Subcutaneous abdominal adipose tissue (tissue), 5 donors: ENCODE results near the gene GPR25.

Source experiments
- H3K27ac ChIP-seq: one replicate; pipeline ENCODE4 v1.7.0; 2013; ENCODE audit warnings: low read depth, mild to moderate bottlenecking, inconsistent platforms, low read length, moderate library complexity
- H3K27me3 ChIP-seq, 5 donors: one replicate each; pipeline ENCODE4 v1.7.0; 2013; ENCODE audit warnings: low read length in 5 of 5, inconsistent platforms in 1 of 5; ENCODE audit not compliant: control insufficient read depth in 5 of 5, insufficient read depth in 4 of 5
- H3K36me3 ChIP-seq, 5 donors: one replicate each; pipeline ENCODE4 v1.7.0; 2013; ENCODE audit warnings: low read length in 5 of 5; ENCODE audit not compliant: control insufficient read depth in 5 of 5, insufficient read depth in 5 of 5
- H3K4me1 ChIP-seq, 5 donors: one replicate each; pipeline ENCODE4 v1.7.0; 2013; ENCODE audit warnings: low read length in 5 of 5, mild to moderate bottlenecking in 3 of 5, moderate library complexity in 1 of 5; ENCODE audit not compliant: control insufficient read depth in 5 of 5, insufficient read depth in 5 of 5
- H3K4me3 ChIP-seq, 5 donors: one replicate each; pipeline ENCODE4 v1.7.0; 2013; ENCODE audit warnings: low read length in 5 of 5, low read depth in 1 of 5
- H3K9ac ChIP-seq, 5 donors: one replicate each; pipeline ENCODE4 v1.7.0; 2013; ENCODE audit warnings: low read length in 5 of 5, mild to moderate bottlenecking in 4 of 5, moderate library complexity in 3 of 5
- H3K9me3 ChIP-seq, 5 donors: one replicate each; pipeline ENCODE4 v1.7.0; 2013; ENCODE audit warnings: low read length in 5 of 5; ENCODE audit not compliant: control insufficient read depth in 5 of 5
- donor health status: healthy.
- donor health status: healthy.
- donor health status: healthy.
- donor health status: healthy.
- donor health status: healthy.

Gene GPR25

GRCh38 chr1:200885623-200886402, 13.0 kb downstream of the GPR25 start:
- peaks cover 8 to 26% (median 13%) of the 10 kb centered on the region in 5 donors for H3K27me3 ChIP-seq
- H3K4me3 ChIP-seq: no peak overlapping the region
- H3K36me3 ChIP-seq: no peaks in the 10 kb centered on the region
- H3K27ac ChIP-seq: no peak overlapping the region
- H3K4me1 ChIP-seq: peaks cover 2 to 12% (median 10%) of the 10 kb centered on the region in 5 donors
- no peak overlapping the region for H3K9ac ChIP-seq
- H3K9me3 ChIP-seq: no peaks in the 10 kb centered on the region

GRCh38 chr1:200886594-200886993, 13.8 kb downstream of the GPR25 start:
- peaks cover 2 to 20% (median 17%) of the 10 kb centered on the region in 5 donors for H3K4me1 ChIP-seq
- H3K36me3 ChIP-seq: no peaks in the 10 kb centered on the region
- H3K27ac ChIP-seq: no peak overlapping the region
- no peak overlapping the region for H3K9ac ChIP-seq
- no peak overlapping the region for H3K4me3 ChIP-seq
- peaks cover 8 to 34% (median 21%) of the 10 kb centered on the region in 5 donors for H3K27me3 ChIP-seq
- H3K9me3 ChIP-seq: no peaks in the 10 kb centered on the region

- Histone ChIP-seq H3K9me3 (no peaks in the 10 kb centered on the region), H3K27ac (no peak overlapping the region), H3K4me3 (no peak overlapping the region), H3K4me1 (peaks cover 2 to 24% (median 21%) of the 10 kb centered on the region in 5 donors), H3K9ac (no peak overlapping the region), H3K36me3 (no peaks in the 10 kb centered on the region), H3K27me3 (peaks cover 11 to 38% (median 25%) of the 10 kb centered on the region in 5 donors)
Observed at GRCh38 chr1:200887036-200887435, 14.3 kb downstream of the GPR25 start.

- Histone ChIP-seq H3K36me3 (no peaks in the 10 kb centered on the region), H3K9ac (no peak overlapping the region), H3K27ac (no peak overlapping the region), H3K4me3 (no peak overlapping the region), H3K27me3 (peaks cover 11 to 46% (median 29%) of the 10 kb centered on the region in 5 donors), H3K9me3 (no peaks in the 10 kb centered on the region), H3K4me1 (peaks cover 2 to 24% (median 22%) of the 10 kb centered on the region in 5 donors)
Observed at GRCh38 chr1:200887772-200888348, 15.1 kb downstream of the GPR25 start.

- Histone ChIP-seq H3K27ac (no peak overlapping the region), H3K9me3 (no peaks in the 10 kb centered on the region), H3K27me3 (peaks cover 11 to 48% (median 30%) of the 10 kb centered on the region in 5 donors), H3K36me3 (no peaks in the 10 kb centered on the region), H3K4me1 (peaks cover 2 to 24% (median 22%) of the 10 kb centered on the region in 5 donors), H3K9ac (no peak overlapping the region), H3K4me3 (no peak overlapping the region)
Observed at GRCh38 chr1:200888349-200888838, 15.6 kb downstream of the GPR25 start.

GRCh38 chr1:200889571-200889970, 16.8 kb downstream of the GPR25 start:
- Histone ChIP-seq H3K4me1 (peaks cover 2 to 24% (median 22%) of the 10 kb centered on the region in 5 donors), H3K9me3 (no peaks in the 10 kb centered on the region), H3K27me3 (peaks cover 11 to 50% (median 36%) of the 10 kb centered on the region in 5 donors), H3K4me3 (no peak overlapping the region), H3K27ac (no peak overlapping the region), H3K9ac (no peak overlapping the region), H3K36me3 (no peaks in the 10 kb centered on the region)

GRCh38 chr1:200890027-200890426, 17.2 kb downstream of the GPR25 start:
- Histone ChIP-seq H3K27ac (no peak overlapping the region), H3K36me3 (no peaks in the 10 kb centered on the region), H3K4me3 (no peak overlapping the region), H3K4me1 (peaks cover 2 to 24% (median 22%) of the 10 kb centered on the region in 5 donors), H3K9me3 (no peaks in the 10 kb centered on the region), H3K27me3 (peaks cover 11 to 50% (median 36%) of the 10 kb centered on the region in 5 donors), H3K9ac (no peak overlapping the region)

GRCh38 chr1:200890818-200891773, 18.3 kb downstream of the GPR25 start:
- H3K9me3 ChIP-seq: no peaks in the 10 kb centered on the region
- H3K36me3 ChIP-seq: no peaks in the 10 kb centered on the region
- peaks cover 11 to 50% (median 38%) of the 10 kb centered on the region in 5 donors for H3K27me3 ChIP-seq
- no peak overlapping the region for H3K27ac ChIP-seq
- peaks cover 2 to 24% (median 22%) of the 10 kb centered on the region in 5 donors for H3K4me1 ChIP-seq
- H3K4me3 ChIP-seq: peak overlapping the region in 3 of 5 donors; percentile 14 to 58 (median 51)
- no peak overlapping the region for H3K9ac ChIP-seq

- H3K36me3 ChIP-seq: no peaks in the 10 kb centered on the region
- H3K9ac ChIP-seq: no peak overlapping the region
- no peak overlapping the region for H3K27ac ChIP-seq
- peaks cover 2 to 24% (median 22%) of the 10 kb centered on the region in 5 donors for H3K4me1 ChIP-seq
- H3K4me3 ChIP-seq: peak overlapping the region in 2 of 5 donors; percentile 51 to 58
- peaks cover 11 to 51% (median 38%) of the 10 kb centered on the region in 5 donors for H3K27me3 ChIP-seq
- H3K9me3 ChIP-seq: no peaks in the 10 kb centered on the region
Observed at GRCh38 chr1:200891774-200892157, 19.0 kb downstream of the GPR25 start.
